SK-N-SH (cell line): ENCODE results near the gene OXT. TPM values are rescaled to one million over a fixed set of nuclear protein-coding genes. Genes with fewer than 3 reads are reported as not detected.

Experiments
- CTCF ChIA-PET: fragments of 300-600, 350-600 bp; formaldehyde crosslinking; extraction: SDS; loops from one replicate; lab custom pipeline; 2021; lab: Yijun Ruan, JAX
- POLR2A ChIA-PET: fragments of 350-600 bp; sonication (Branson Sonifier 250); formaldehyde crosslinking; extraction: SDS; loops from one replicate; lab custom pipeline; 2020; ENCODE audit warnings: antibody characterized with exemption, inconsistent platforms; lab: Yijun Ruan, JAX
- DNase-seq: peaks from one replicate; pipeline ENCODE4 v3.0.0; 2012
- H2AFZ ChIP-seq: fragments of 200-600 bp; sonication (generic); 2 replicates; pipeline ENCODE4 v1.8.1; 2016; ENCODE audit warnings: antibody characterized with exemption, mild to moderate bottlenecking, low read depth
- H3F3A ChIP-seq: fragments of 200-600 bp; sonication (generic); replicated peaks from 2 replicates; pipeline ENCODE3; 2016; ENCODE audit warnings: antibody characterized with exemption, mild to moderate bottlenecking; ENCODE audit not compliant: insufficient read depth
- H3K27ac ChIP-seq, 2 experiments: fragments of 200-500 bp in 1 of 2; fragments of 200-600 bp in 1 of 2; sonication (Bioruptor generic) in 1 of 2; sonication (generic), shearing (Covaris generic) in 1 of 2; 2 replicates each; pipeline versions ENCODE4 v1.5.1 to v1.6.1; 2014 to 2016; ENCODE audit warnings: low read depth in 2 of 2, inconsistent platforms in 1 of 2, low read length in 1 of 2, mild to moderate bottlenecking in 1 of 2, mixed read lengths in 1 of 2
- H3K27me3 ChIP-seq: fragments of 200-600 bp; sonication (generic), shearing (Covaris generic); 2 replicates; pipeline ENCODE4 v1.6.1; 2016; ENCODE audit warnings: mixed run types; ENCODE audit not compliant: insufficient read depth
- H3K36me3 ChIP-seq, 2 experiments: fragments of 200-500 bp in 1 of 2; fragments of 200-600 bp in 1 of 2; sonication (Bioruptor generic) in 1 of 2; sonication (generic) in 1 of 2; replicated peaks in 1 of 2; 2 replicates each; pipeline versions ENCODE3 to v1.5.1; 2014 to 2016; ENCODE audit warnings: low read length in 1 of 2, mild to moderate bottlenecking in 1 of 2; ENCODE audit not compliant: insufficient read depth in 2 of 2, control insufficient read depth in 1 of 2
- H3K4me1 ChIP-seq, 2 experiments: fragments of 200-500 bp in 1 of 2; fragments of 200-600 bp in 1 of 2; sonication (Bioruptor generic) in 1 of 2; sonication (generic), shearing (Covaris generic) in 1 of 2; 2 replicates each; pipeline versions ENCODE4 v1.5.1 to v1.6.1; 2014 to 2016; ENCODE audit warnings: low read depth in 1 of 2, low read length in 1 of 2, mixed run types in 1 of 2; ENCODE audit not compliant: insufficient read depth in 2 of 2, control insufficient read depth in 1 of 2
- H3K4me2 ChIP-seq: fragments of 200-600 bp; sonication (generic), shearing (Covaris generic); 2 replicates; pipeline ENCODE4 v1.6.1; 2017; ENCODE audit warnings: mixed run types
- H3K4me3 ChIP-seq, 2 experiments: fragments of 200-500 bp in 1 of 2; fragments of 200-600 bp in 1 of 2; sonication (Bioruptor generic) in 1 of 2; sonication (generic), shearing (Covaris generic) in 1 of 2; 2 replicates each; pipeline versions ENCODE4 v1.5.1 to v1.8.1; 2014 to 2016; ENCODE audit warnings: low read depth in 2 of 2, inconsistent platforms in 1 of 2, low read length in 1 of 2, mild to moderate bottlenecking in 1 of 2, mixed read lengths in 1 of 2, moderate library complexity in 1 of 2
- H3K79me2 ChIP-seq: fragments of 200-600 bp; sonication (generic); 2 replicates; pipeline ENCODE4 v1.8.1; 2017; ENCODE audit warnings: mild to moderate bottlenecking; ENCODE audit not compliant: insufficient read depth
- H3K9ac ChIP-seq: fragments of 200-600 bp; sonication (generic); 2 replicates; pipeline ENCODE4 v1.6.1; 2017; ENCODE audit warnings: mixed run types
- H3K9me2 ChIP-seq: fragments of 200-600 bp; sonication (generic); 2 replicates; pipeline ENCODE4 v1.6.1; 2017; ENCODE audit warnings: mixed run types
- H3K9me3 ChIP-seq: fragments of 200-600 bp; sonication (generic); 2 replicates; pipeline ENCODE4 v1.6.1; 2017; ENCODE audit warnings: mixed run types, mild to moderate bottlenecking, moderate library complexity
- H4K20me1 ChIP-seq: fragments of 200-600 bp; sonication (generic); 2 replicates; pipeline ENCODE4 v1.6.1; 2017; ENCODE audit warnings: mild to moderate bottlenecking, mixed run types; ENCODE audit not compliant: insufficient read depth
- CTCF ChIP-seq: fragments of 200-600 bp; sonication (generic); IDR thresholded peaks from 2 replicates; pipeline ENCODE4 v1.6.1; 2017; ENCODE audit warnings: antibody characterized with exemption, mild to moderate bottlenecking, moderate library complexity
- EZH2phosphoT487 ChIP-seq: fragments of 200-600 bp; sonication (generic); IDR thresholded peaks from 2 replicates; pipeline ENCODE4 v1.6.1; 2017; ENCODE audit warnings: low read depth, mixed run types, mild to moderate bottlenecking, antibody characterized with exemption, moderate library complexity, borderline replicate concordance
- FOSL2 ChIP-seq: IDR thresholded peaks from 2 replicates; pipeline ENCODE4 v1.4.0; 2012; ENCODE audit warnings: low read depth, mild to moderate bottlenecking, moderate library complexity, borderline replicate concordance
- FOXJ3 ChIP-seq: sonication (generic); formaldehyde crosslinking; IDR thresholded peaks from 2 replicates; pipeline ENCODE4 v1.5.1; 2020; ENCODE audit warnings: mild to moderate bottlenecking, missing genetic modification reagents
- GABPA ChIP-seq: IDR thresholded peaks from 2 replicates; pipeline ENCODE4 v1.4.0; 2012; ENCODE audit warnings: low read depth, mild to moderate bottlenecking
- IRF3 ChIP-seq: fragments of 150-350 bp; IDR thresholded peaks from 2 replicates; pipeline ENCODE4 v1.6.1; 2016; ENCODE audit warnings: mild to moderate bottlenecking, low read depth, low read length
- JUND ChIP-seq: IDR thresholded peaks from 2 replicates; pipeline ENCODE4 v1.4.0; 2012
- MEF2A ChIP-seq: IDR thresholded peaks from 2 replicates; pipeline ENCODE4 v1.4.0; 2012; ENCODE audit warnings: low read depth, borderline replicate concordance
- NFIC ChIP-seq: IDR thresholded peaks from 2 replicates; pipeline ENCODE4 v1.4.0; 2012; ENCODE audit warnings: borderline replicate concordance
- PBX3 ChIP-seq: IDR thresholded peaks from 2 replicates; pipeline ENCODE4; 2012
- RAD21 ChIP-seq: IDR thresholded peaks from 2 replicates; pipeline ENCODE4 v1.6.1; 2012; ENCODE audit warnings: mild to moderate bottlenecking, low read length
- RFX5 ChIP-seq: IDR thresholded peaks from 2 replicates; pipeline ENCODE4 v1.6.1; 2012; ENCODE audit warnings: mild to moderate bottlenecking, improper control_type of control experiment, low read length
- RXRA ChIP-seq: IDR thresholded peaks from 2 replicates; pipeline ENCODE4 v1.4.0; 2012; ENCODE audit warnings: low read depth, mild to moderate bottlenecking, borderline replicate concordance
- SMC3 ChIP-seq: IDR thresholded peaks from 2 replicates; pipeline ENCODE4 v1.6.1; 2012; ENCODE audit warnings: low read depth, low read length, improper control_type of control experiment
- TAF1 ChIP-seq: IDR thresholded peaks from 2 replicates; pipeline ENCODE4 v1.6.1; 2012; ENCODE audit warnings: low read depth, mild to moderate bottlenecking, low read length, moderate library complexity, borderline replicate concordance
- TCF12 ChIP-seq: IDR thresholded peaks from 2 replicates; pipeline ENCODE4 v1.4.0; 2012
- TEAD4 ChIP-seq: IDR thresholded peaks from 2 replicates; pipeline ENCODE4 v1.4.0; 2012; ENCODE audit warnings: mild to moderate bottlenecking, borderline replicate concordance; ENCODE audit not compliant: insufficient read depth
- USF1 ChIP-seq: IDR thresholded peaks from 2 replicates; pipeline ENCODE4 v1.4.0; 2012; ENCODE audit warnings: low read depth, borderline replicate concordance
- WGBS: methylation state at CpG from one replicate; pipeline ENCODE4 v1.1.6; 2017; ENCODE audit warnings: low lambda C conversion rate; 5-methylcytosine and 5-hydroxymethylcytosine counted together
- polyA plus RNA-seq, 3 experiments: library from polyadenylated mRNA; depleted of rRNA; stranded (reverse); fragments of >200 nt; gene quantifications; 2 replicates each; pipeline ENCODE4 v1.2.3, GENCODE V29; 2012

OXT gene
- polyA plus RNA-seq, 1 of the 3 experiments (the other 2 are of a cell fraction) = not detected

GRCh38 chr20:3090565-3090964, 19.1 kb downstream of the OXT start:
- Histone ChIP-seq H3K4me1 (no peaks in the 10 kb centered on the region), H3K27me3 (no peaks in the 10 kb centered on the region), H3K36me3 (no peaks in the 10 kb centered on the region), H3K9me2 (no peaks in the 10 kb centered on the region), H3F3A (no peaks in the 10 kb centered on the region), H3K9ac (no peak overlapping the region), H3K79me2 (no peaks in the 10 kb centered on the region), H4K20me1 (no peaks in the 10 kb centered on the region), H3K27ac (no peak overlapping the region), H3K4me3 (no peak overlapping the region), H2AFZ (no peak overlapping the region), H3K4me2 (no peak overlapping the region), H3K9me3 (no peaks in the 10 kb centered on the region)
- DNase-seq = no peak
- 0% methylated on average over 1 of the region's 1 CpG for WGBS
- ChIA-PET CTCF (no interaction called here), POLR2A (no interaction called here)
- TF ChIP-seq TEAD4 (no peak), USF1 (no peak), SMC3 (no peak), TCF12 (no peak), RXRA (no peak), PBX3 (no peak), TAF1 (no peak), GABPA (no peak), FOSL2 (no peak), FOXJ3 (CRISPR knock-in tag) (no peak), JUND (no peak), RFX5 (no peak), IRF3 (no peak), RAD21 (no peak), NFIC (no peak), CTCF (no peak), EZH2phosphoT487 (no peak), MEF2A (no peak)
